GM18873 (cell line): ENCODE data around the gene MTFP1.
"Not testable (repeated sequence)": the region's sequence is repeated elsewhere in the genome, so short reads cannot be mapped to it uniquely, and the experiment has no call there.

Source experiments
- ATAC-seq: cut with Tn5 transposase; IDR thresholded peaks from one replicate; pipeline ENCODE4 v1.9.1; 2021; ENCODE audit warnings: mild to moderate bottlenecking, moderate library complexity, moderate number of reproducible peaks; ENCODE audit not compliant: unreplicated experiment, low FRiP score

Gene MTFP1

DNA sequence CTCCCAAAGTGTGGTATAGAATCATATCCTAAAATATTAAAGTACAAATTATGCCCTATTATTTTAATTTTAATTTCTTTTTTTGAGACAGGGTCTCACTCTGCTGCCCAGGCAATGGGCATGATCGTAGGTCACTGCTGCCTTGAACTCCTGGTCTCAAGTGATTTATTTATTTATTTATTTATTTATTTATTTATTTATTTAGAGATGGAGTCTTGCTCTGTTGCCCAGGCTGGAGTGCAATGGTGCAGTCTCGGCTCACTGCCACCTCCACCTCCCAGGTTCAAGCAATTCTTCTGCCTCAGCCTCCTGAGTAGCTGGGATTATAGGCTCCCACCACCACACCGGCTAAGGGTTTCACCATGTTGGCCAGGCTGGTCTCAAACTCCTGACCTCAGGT is 24.5 kb upstream of the MTFP1 start:
- not testable (repeated sequence) for ATAC-seq

DNA sequence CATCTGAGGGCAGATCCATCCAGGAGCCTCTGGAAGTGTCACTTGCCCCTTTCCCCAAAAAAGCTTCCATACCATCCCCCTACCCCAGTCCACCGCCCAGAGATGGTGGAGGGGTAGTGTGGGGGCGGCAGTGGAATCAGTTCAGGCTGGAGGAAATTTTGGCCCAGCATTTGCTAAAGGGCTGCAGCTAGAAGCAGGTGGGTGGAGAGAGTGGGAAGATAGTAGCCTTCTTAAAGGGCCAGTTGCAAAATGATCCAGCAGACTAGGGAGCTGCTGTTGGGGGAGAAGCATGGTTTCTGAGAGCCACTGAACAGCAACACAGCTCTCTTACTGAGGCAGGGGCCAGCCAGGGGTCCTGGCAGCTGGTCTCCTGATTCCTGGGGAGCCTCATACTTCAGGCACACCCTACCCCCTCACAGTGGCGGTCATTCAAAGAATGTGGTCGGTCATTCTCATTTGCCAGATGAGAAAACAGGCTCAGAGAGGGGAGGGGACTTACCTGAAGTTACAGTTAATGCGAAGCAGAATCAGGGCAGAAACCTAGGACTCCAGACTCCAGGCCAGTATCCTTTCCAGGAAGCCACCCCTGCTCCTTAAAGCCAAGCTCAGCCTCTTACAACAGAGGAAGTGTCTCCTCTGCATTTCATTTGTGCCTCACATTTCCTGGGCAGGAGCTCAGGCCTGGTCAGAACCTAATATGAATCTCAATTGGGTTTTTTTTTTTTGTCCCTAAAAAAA is 23.4 kb upstream of the MTFP1 start:
- no peak for ATAC-seq

DNA sequence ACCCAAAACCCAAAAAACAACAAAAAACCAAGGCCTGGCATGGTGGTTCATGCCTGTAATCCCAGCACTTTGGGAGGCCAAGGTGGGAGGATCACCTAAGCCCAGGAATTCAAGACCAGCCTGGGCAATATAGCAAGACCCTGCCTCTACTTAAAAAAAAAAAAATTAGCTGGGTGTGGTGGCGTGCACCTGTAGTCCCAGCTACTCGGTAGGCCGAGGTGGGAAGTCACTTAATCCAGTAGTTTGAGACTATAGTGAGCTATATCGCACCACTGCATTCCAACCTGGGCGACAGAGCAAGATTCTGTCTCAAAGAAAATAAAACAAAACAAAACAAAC is 22.8 kb upstream of the MTFP1 start:
- not testable (repeated sequence) for ATAC-seq

DNA sequence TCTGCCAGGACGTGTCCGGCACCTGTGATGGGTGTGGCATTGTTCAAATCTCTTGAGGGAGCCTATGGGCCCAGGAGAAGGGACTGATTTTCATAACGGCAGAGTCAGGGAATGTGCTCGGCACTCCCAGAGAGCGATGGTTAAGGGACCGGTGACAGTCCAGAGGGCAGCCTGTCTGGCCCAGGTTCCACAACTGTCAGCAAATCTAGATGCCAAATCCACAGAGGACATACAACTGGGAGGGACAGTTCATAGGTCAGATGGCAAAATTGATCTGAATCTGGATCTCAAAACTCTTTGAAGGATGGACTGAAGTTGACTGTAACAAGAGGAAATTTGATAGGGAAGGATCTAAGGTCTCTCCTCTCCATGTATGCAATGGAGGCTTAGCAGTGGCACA is 21.3 kb upstream of the MTFP1 start:
- no peak for ATAC-seq

DNA sequence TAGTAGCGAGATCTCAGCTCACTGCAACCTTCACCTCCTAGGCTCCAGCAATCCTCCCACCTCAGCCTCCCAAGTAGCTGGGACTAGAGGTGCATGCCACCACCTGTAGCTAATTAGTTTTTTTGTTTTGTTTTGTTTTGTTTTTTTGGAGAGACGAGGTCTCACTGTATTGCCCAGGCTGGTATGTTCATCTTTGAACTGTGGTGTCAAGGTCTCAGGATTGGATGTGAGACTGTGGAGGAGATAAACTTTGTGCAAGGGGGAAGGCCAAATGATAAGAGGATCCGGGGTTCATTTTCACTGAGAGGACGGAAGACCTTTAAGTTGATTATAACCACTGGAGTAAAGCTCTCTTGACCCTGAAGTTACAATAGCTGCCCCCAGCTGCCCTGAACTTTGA is 19.8 kb upstream of the MTFP1 start:
- no peak for ATAC-seq

DNA sequence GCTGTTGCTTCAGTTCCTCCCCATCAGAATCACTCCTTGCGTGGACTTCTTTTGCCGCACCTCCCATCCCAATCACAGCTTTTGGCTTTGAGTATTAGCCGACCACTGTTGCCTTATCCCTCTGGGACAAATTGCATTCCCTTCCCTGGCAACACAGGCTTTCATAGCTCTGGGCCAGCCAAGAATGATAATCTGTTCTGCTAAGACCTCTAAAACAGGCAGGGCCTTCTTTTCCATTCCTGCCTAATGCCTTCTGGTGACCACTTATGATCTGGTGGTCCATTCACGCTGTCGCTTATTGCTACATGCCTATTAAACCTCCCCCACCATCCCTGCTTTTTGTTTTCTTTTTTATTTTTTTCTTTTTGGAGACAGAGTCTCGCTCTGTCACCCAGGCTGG is 19.2 kb upstream of the MTFP1 start:
- ATAC-seq, result no peak

DNA sequence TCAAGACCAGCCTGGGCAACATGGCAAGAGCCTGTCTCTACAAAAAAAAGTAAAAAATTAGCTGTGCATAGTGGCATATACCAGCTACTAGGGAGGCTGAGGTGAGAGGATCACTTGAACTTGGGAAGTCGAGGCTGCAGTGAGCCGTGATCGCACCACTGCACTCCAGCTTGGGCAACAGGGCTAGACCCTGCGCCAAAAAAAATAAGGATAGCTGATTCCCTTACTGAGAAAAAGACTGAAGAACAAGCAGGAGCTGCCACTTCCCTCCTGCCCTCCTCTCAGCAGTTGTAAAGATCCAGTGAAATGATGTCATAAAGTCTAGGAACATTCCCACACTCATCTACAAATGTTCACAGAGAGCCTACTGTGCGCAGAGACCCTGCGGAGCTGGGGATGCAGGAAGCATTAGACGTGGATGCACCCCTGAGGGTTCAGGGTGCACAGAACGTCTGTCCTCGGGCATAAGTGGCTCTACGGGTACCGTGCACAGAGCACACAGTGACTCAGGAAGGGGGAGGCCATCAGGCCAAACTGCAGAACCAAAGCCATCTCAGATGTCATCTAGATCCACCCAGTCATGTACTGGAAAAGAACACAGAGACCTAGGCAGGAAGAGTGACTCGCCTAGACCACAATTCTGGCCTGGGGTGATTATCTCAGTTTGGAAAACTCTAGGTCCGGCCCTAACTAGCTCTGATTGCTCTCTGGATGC is 17.0 kb upstream of the MTFP1 start:
- no peak for ATAC-seq

DNA sequence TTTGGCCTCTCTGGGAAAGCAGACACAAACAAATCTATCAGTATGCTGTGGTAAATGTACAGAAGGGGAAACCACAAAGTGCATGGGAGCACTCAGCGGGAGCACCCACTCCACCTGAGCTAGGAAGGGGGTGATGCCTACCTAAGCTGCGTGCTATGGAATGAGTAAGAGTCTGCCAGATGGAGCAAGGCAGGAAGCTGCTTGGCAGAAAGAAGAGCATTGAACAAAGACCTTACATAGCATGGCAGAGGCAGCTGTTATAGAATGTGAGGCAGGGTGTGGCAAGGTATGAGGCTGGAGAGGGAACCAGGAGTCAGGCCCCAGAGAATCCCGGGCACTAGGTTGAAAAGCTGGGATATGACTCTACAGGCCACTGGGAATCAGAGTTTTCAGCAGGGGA is 13.8 kb upstream of the MTFP1 start:
- no peak for ATAC-seq

DNA sequence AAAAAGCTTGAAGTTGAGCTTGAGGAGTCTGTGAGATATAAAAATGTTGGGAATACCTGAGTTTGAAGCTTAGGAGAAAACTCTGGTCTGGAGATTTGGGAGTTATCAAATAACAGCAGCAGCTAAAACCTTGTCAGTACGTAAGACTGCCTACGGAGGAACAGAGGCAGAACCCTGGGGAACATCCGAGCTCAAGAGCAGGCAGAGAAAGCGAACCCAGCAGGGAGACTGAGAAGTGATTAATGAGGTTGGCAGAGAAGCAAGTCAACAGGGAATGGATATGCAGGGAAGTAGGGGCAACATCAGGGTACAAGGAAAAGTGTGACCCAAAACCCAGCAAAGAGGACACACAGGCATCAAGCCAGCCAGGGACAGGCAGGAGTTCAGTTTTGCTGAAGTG is 12.6 kb upstream of the MTFP1 start:
- ATAC-seq, result no peak

DNA sequence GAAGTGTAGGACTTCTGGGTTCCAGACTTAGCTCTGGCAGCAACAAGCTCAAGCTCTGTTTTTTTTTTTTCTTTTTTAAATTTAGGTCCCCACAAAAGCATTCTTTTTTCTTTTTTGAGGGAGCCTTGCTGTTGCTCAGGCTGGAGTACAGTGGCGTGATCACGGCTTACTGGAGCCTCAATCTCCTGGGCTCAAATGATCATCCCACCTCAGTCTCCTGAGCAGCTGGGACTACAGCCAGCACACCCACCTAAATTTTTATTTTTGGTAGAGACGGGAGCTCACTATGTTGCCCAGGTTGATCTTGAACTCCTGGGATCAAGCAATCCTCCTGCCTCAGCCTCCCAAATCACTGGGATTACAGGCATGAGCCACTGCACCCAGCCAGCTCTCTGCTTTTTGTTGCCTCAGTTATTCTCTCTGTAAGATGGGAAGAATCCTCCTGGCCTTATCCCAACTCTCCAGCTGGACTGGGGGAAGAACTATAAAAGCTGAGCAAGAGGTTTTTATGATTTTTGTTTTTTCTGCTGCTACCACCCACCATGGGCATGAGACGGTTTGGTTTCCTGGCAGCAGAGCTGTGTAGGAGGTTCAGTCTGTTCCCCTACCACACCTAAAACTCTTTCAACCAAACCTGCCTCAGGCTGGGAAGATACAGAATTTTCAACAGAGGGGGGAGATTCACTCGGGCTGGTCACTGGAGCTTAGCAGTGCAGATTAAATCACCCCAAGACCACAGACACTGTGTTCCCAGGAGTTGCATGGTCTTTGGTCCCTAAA is 11.6 kb upstream of the MTFP1 start:
- no peak for ATAC-seq

DNA sequence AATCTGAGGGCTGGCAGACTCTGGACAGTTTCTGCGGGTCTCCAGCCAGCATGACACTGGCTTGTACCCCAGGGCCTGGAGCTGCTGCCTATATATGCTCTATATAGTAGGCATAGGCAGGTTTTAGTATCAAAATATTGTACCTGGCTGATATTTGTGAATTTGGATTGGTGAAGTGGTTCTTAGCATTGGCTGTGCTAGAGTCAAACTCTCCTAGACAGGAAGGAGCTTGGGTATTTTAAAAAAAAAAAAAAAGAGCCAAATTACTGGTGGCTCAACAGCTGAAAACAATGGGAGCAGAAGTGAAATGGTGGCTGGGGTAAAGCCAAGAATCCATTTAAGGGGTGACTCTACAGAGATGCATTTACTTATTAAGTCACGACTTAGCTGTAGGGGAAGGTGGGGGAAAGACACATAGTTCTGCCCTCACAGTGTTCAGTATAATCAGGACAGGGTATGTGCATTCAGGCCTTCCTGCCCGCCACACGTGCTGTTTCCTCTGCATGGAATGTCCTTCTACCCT is 11.0 kb upstream of the MTFP1 start:
- ATAC-seq, result no peak

DNA sequence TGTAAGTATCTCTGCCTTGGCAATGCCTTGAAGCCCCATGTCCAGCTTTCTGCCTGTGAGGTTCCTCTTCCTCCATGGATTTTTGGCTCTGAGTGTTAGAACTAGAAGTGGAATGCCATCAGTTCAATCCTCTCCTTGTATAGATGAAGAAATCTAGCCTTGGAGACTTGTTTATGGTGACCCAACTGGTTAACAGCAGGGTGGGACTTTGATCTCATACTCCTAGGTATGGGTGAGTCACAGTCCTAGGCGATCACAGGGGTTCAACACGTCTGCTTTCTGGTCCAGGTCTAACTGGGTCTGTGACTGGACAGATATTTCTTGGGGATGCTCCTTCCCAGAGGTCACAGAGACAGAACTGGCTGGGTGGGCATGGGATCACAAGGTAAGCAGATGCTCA is 9.2 kb upstream of the MTFP1 start:
- ATAC-seq, result no peak

DNA sequence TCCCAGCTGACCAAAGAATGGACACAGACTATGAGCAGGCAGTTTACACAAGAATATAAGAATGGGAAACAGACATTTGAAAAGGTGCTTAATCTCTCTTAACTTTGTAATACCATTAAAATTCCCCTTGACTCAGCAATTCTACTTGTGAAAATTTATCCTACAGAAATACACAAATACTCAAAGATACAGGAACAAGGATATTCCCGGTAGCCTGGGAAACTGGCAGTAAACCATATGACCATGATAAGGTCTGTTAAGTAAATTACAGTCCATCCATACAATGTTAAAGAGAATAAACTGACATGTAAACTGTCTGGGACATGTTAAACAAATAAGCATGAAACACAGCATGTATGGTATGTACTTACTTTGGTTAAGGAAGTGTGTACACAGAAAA is 8.7 kb upstream of the MTFP1 start:
- no peak for ATAC-seq

DNA sequence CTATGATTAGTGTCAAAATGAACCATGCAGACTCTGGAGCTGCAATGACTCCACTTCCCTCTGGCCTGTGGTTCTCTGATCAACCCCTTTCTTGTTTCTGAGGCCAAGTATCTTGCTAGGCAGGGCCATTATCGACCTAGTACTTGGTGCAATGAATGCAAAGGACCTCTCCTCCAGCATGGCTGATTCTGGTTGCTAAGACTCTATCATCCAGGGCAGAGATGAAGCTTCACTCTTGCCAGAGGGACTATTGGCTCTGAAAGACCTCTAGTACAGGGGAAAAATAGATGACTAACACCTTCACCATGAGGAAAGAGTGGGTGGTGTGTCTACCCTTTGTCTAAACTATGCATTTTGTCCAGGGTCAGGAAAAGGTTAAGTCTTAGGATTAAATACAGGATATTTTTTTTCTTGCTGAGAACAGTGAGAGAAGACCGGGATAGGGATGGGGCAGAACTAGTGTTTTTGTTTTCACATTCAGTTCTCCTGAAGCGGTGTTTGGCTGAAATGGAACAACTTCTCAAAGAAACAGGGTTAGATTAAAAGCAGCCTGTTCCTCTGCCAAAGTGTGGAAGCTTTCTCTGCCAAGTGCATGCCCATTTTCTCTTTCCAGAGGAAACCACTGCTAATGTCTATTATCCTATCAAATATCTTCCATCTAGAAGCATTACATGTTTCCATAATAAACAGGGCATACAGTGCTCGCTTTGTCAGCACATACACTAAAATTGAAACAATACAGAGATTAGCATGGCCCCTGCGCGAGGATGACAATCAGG is 5.0 kb upstream of the MTFP1 start:
- no peak for ATAC-seq

DNA sequence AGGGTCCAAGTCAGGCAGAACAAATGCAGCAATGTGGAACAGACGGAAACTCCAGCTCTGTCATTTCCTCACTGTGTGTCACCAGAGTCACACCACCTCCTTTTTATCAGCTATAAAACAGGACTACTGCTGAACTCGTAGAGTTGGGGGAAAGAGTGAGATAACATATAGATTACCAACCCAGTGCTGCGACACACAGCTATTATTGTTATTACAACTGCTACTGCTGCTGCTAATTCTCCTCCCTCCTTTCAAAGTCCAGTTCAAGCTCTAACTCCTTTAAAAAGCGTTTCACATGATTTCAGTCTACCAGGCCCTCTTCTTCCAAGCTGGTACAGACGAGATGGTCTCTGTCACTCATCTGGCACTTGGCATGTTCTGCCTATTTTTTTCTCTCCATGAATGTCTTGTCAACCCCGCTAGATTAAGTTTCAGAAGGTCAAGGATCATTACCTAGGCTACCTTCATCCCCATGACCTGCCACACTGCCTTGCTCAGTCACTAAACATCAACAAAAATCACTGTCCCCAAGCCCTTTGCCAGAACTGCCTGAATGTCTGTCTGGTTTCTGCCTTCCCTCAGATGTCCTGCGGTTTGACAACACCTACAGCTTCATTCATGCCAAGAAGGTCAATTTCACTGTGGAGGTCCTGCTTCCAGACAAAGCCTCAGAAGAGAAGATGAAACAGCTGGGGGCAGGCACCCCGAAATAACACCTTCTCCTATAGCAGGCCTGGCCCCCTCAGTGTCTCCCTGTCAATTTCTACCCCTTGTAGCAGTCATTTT is 3.7 kb upstream of the MTFP1 start:
- ATAC-seq, result no peak

DNA sequence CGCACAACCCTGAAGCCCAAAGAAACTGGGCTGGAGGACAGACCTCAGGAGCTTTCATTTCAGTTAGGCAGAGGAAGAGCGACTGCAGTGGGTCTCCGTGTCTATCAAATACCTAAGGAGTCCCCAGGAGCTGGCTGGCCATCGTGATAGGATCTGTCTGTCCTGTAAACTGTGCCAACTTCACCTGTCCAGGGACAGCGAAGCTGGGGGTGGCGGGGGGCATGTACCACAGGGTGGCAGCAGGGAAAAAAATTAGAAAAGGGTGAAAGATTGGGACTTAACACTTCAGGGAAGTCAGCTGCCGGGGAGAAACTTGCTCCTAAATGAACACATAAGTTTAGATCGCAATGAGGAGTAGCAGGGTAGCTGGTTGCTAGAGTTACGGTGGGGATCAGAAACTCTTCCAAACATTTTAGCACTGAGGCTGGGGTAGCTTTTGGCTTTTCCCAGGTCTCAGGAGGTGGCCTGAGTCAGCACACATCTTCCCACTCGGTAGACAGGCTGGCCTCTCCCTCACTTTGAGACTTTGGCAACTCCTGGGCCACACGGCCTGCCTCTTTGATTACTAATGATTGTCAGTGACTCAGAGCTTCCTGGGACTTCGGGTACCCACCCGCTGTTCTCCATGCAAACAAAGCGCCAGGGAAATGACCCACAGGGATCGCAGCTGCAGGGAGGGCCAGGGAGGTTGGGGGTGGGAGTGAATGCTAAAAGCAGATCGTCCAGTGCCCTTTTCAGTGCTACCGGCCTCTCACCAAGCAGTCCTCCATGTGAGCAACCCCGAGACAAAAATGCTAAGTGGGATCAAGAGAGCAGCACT is 2.9 kb upstream of the MTFP1 start:
- ATAC-seq, result no peak

DNA sequence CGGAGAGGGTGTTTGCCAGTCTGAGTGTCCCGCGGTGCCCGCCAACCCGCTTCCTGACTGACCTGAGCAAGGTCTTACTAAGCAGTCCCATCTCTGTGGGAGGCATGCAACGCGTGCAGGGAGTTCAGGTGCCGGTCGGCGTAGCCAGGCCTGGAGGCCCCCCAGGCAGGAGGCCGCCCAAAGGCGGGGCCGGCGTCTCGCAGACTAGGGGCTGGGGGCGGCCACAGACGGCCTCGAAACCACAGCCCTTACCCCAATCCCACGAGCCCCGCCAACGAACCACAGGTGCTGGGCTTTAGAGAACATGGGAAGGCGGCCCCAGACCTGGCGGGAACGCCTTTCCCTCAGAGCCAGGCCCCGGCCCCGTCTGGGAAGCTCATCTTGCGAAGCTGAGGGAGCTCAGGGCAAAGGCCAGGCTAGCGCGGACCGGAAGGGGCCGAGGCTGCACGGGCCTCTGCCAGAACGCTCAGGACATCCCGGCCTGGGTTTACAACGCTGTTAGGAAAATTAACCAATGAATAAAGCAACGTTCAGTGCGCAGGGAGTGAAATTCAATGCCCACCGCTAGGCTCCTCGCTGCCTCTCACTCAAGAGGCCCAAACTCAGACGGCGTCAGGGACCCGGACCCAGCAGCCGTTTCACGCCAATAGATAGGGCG is 2.1 kb upstream of the MTFP1 start:
- ATAC-seq, result peak; percentile 26

DNA sequence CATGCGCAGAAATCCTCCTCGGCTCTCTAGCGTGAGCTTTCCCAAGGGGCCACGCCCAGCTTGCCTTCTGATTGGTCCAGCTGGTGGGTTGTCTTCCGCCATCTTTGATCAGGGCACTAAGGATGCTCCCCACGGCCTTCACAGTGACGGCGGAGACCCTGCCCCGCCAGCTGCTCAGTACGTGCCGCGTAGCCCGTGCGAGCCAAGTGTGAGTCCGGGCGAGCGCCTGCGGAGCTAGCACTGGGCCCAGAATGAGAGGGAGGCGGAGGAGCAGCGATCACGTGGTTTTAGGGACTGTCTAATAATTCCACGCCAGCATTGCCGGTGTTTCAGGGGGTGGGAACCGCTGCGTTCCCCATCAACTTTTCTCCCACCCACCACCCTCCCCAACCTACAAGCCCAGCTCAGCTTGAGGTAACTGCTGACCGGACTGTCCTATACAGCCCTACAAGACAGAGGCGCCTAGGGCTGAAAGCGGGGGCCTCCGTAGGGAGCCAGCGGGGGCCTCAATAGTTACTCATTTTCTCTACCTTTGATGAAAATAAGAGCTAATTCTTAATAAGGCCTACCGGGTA is 1.5 kb upstream of the MTFP1 start:
- ATAC-seq, result peak; percentile 76
